ENCODE measurements around the gene PC.
A peak's percentile ranks its signal among the peaks of the same experiment; 100 is the strongest.
"Not testable (repeated sequence)": the region's sequence is repeated elsewhere in the genome, so short reads cannot be mapped to it uniquely, and the experiment has no call there.

PC gene

DNA sequence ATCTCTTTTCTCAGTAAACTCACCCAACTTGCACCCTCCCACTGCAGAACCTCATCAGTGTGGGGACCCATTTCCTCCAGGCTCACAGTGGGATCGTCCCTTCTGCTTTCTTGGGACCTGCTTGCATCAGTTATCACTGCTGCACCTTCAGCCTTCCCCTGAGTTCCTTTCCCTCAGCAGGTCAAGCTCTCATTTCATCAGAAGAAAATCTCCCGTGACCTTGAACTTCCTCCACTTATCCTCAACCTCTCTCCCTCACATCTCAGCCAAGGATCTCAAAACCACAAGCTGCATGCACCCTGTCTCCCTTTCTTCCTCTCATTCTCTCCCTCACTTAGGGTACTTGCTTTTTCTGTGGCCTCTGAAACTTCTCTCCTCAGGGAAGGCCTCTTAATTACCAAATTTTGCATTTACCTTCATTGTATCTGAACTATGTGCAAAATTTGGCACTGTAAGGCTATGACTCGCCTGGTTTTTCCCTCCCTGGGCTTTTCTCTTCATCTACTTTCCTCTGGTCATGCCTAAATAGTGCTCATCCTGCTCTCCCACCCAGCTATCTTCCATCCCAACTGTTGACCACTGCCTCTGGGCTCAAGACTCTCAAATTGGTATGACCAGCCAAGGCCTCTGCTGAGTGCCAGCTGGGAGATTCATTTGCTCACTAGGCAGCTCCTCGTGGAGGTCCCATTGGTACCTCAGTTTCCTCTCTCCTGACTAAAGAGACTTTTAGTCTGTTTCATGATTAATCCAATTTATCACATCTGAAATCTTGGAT is 117.7 kb downstream of the PC start:
- DNase-seq = peak; percentile 12

DNA sequence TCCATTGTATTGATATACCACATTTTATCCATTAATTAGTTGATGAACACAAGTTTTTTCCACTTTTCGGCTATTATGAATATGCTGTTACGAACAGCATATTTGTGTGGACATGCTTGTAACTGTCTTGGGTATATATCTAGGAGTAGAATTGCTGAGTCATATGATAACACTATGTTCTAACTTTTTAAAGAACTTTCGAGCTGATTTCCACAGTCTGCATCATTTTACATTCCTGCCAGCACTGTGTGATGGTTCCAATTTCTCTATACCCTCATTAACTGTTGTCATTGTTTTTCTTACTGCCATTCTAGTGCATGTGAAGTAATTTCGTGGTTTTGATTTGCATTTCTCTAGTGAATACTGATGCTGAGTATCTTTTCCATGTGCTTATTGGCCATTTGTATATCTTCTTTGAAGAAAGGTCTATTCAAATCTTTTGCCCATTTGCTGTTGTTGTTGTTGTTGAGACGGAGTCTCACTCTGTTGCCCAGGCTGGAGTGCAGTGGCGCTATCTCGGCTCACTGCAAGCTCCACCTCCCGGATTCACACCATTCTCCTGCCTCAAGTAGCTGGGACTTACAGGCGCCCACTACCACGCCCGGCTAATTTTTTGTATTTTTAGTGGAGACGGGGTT is 122.3 kb downstream of the PC start:
- DNase-seq = no peak

- DNase-seq = no peak
Observed at GRCh38 chr11:66834943-66835342, 123.2 kb downstream of the PC start.

DNA sequence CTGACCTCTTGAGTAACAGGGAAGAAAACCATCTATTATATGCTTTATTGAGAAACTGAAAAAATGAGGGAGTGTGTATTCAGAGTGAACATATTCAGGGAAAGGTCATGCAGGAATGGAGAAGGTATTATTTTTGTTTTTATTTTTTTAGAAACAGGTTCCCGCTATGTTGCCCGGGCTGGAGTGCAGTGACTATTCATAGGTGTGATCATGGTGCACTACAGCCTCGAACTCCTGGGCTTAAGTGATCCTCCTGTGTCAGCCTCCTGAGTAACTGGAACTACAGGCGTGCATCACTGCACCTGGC is 123.7 kb downstream of the PC start:
- no peak for DNase-seq

DNA sequence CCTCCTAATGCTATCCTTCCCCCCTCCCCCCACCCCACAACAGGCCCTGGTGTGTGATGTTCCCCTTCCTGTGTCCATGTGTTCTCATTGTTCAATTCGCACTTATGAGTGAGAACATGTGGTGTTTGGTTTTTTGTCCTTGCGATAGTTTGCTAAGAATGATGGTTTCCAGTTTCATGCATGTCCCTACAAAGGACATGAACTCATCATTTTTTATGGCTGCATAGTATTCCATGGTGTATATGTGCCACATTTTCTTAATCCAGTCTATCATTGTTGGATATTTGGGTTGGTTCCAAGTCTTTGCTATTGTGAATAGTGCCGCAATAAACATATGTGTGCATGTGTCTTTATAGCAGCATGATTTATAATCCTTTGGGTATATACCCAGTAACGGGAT is 133.6 kb downstream of the PC start:
- DNase-seq = not testable (repeated sequence)

GRCh38 chr11:66823700-66824099 is 134.5 kb downstream of the PC start:
- no peak for DNase-seq

- no peak for DNase-seq
Observed at GRCh38 chr11:66820901-66821300, 137.3 kb downstream of the PC start.

DNA sequence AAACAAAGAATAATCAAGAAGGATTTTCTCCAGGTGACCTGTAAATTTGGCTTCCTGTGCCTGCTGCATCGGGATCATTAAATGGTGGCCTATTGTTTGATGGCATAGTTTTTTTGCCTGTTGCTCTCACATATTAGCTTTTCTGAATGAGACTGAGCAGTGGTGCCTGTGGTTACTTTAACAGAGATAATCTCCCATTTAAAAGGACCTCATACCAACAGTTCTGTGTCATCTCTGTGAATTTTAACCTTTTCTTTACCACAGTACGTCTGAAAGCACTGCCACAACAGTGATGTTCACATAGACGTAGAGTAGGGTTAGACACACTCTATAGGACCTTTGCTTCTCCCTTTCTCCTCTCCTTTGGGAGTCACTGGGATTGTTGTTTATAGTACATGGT is 137.8 kb downstream of the PC start:
- no peak for DNase-seq

- DNase-seq = no peak
Observed at GRCh38 chr11:66818231-66818955, 139.8 kb downstream of the PC start.

- DNase-seq = no peak
Observed at GRCh38 chr11:66815646-66816045, 142.5 kb downstream of the PC start.

GRCh38 chr11:66814678-66815077 is 143.5 kb downstream of the PC start:
- no peak for DNase-seq

DNA sequence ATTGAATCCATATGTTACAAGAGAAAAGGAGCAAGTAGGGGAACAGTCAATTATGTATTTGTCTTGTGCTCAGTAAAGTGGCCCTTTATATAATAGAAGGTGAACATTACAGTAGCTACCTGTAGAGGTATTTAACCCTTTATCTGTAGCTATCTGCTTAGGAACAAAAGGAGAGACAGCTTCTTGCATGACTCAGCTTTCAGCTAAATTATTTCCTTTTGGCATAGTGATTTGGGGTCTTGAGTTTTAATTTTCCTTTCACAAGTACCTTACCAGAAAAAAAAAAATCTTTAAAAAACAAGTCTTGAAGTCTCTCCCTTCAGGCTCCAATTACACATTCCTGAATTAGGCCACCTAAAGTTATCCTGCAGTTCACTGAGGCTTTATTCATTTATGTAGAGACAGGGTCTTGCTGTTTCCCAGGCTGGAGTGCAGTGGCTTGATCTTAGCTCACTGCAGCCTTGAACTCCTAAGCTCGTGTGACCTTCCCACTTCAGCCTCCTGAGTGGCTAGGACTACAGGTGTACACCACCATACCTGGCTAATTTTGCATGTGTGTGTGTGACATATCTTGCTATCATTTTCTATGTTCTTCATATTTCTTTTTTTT is 147.5 kb downstream of the PC start:
- DNase-seq = no peak

DNA sequence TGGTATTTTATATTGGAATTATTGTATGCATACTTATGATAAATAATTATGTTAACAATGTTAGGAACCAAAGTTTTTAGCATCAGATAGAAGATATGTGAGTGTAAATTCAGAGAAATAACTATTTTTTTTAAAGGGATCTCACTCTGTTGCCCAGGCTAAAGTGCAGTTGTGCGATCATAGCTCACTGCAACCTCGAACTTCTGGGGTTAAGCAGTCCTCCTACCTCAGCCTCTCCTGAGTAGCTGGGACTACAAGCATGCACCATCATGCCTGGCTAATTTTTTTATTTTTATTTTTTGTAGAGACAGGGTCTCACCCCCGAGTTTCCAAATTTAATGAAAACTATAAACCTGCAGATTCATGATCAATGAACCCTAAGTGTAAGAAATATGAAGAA is 148.6 kb downstream of the PC start:
- no peak for DNase-seq

GRCh38 chr11:66800720-66801428 is 157.3 kb downstream of the PC start:
- no peak for DNase-seq

DNA sequence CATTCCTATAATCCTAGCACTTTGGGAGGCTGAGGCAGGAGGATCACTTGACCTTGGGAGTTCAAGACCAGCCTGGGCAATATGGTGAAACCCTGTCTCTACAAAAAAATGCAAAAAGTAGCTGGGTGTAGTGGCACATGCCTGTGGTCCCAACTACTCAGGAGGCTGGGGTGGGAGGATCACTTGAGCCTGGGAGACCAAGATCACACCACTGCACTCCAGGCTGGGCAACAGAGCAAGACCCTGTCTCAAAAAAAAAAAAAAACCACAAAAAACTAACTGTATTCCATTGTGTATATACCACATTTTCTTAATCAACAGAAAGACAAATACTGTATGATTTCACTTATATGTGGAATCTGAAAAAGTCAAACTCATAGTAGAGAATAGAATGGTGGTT is 158.4 kb downstream of the PC start:
- DNase-seq = not testable (repeated sequence)

Data from GF-D8 (cell line).